HFFc6 (cell line): ENCODE results near the gene SLC30A9. TPM values are rescaled to one million over a fixed set of nuclear protein-coding genes. Genes with fewer than 3 reads are reported as not detected.

Experiments used
- DNase-seq: peaks from one replicate; pipeline ENCODE4 v3.0.0-alpha.2; 2018
- H3K27ac Mint-ChIP-seq: 2 replicates; pipeline ENCODE4 v1.8.0; 2020; ENCODE audit warnings: mild to moderate bottlenecking, mixed read lengths
- H3K27me3 Mint-ChIP-seq: 2 replicates; pipeline ENCODE4 v1.8.0; 2021; ENCODE audit warnings: mild to moderate bottlenecking, moderate library complexity, mixed read lengths; ENCODE audit not compliant: insufficient read depth
- H3K36me3 Mint-ChIP-seq: 2 replicates; pipeline ENCODE4 v1.8.0; 2021; ENCODE audit warnings: low read depth, mixed read lengths
- H3K4me1 Mint-ChIP-seq: 2 replicates; pipeline ENCODE4 v1.8.0; 2020; ENCODE audit warnings: low read depth, mixed read lengths
- H3K4me3 Mint-ChIP-seq: 2 replicates; pipeline ENCODE4 v1.8.0; 2020; ENCODE audit warnings: mild to moderate bottlenecking, moderate library complexity, mixed read lengths
- H3K9me3 Mint-ChIP-seq: 2 replicates; pipeline ENCODE4 v1.8.0; 2020; ENCODE audit warnings: mild to moderate bottlenecking, mixed read lengths
- CTCF ChIP-seq: fragments of 200-600 bp; sonication (generic); IDR thresholded peaks from 2 replicates; pipeline ENCODE4 v1.5.0; 2021; ENCODE audit warnings: antibody characterized with exemption, mild to moderate bottlenecking
- total RNA-seq, 6 experiments: library from RNA; stranded (reverse); fragmentation: NEBNext Ultra II Directional; extraction: Animal tissue kit (Norgen Biotek cat#: 25700); gene quantifications; 2 replicates in 1 of 6; 3 replicates in 5 of 6; pipeline ENCODE4 v1.2.3, GENCODE V29; 2021

The SLC30A9 gene
- total RNA-seq, 6 experiments from 2014 or later = 69.9 to 73.3 (median 70.3) TPM

GRCh38 chr4:42050516-42051249, 60.4 kb downstream of the SLC30A9 start:
- peaks cover 19% of the 10 kb centered on the region for H3K4me1 Mint-ChIP-seq
- H3K27ac Mint-ChIP-seq = no peak overlapping the region
- H3K9me3 Mint-ChIP-seq = peaks cover 8% of the 10 kb centered on the region; the same call in 1 of the 2 replicates
- no peak for TF ChIP-seq CTCF
- no peak for DNase-seq
- no peak overlapping the region for H3K4me3 Mint-ChIP-seq
- H3K36me3 Mint-ChIP-seq = peaks cover 37% of the 10 kb centered on the region
- no peaks in the 10 kb centered on the region for H3K27me3 Mint-ChIP-seq

- Mint-ChIP-seq H3K4me1 (no peaks in the 10 kb centered on the region), H3K4me3 (no peak overlapping the region), H3K9me3 (no peaks in the 10 kb centered on the region), H3K27me3 (no peaks in the 10 kb centered on the region), H3K36me3 (no peaks in the 10 kb centered on the region), H3K27ac (no peak overlapping the region)
- no peak for TF ChIP-seq CTCF
- no peak for DNase-seq
Measured at GRCh38 chr4:42066402-42066801, 76.1 kb downstream of the SLC30A9 start.

- no peaks in the 10 kb centered on the region for H3K36me3 Mint-ChIP-seq
- DNase-seq = no peak
- no peak for TF ChIP-seq CTCF
- no peak overlapping the region for H3K27ac Mint-ChIP-seq
- H3K9me3 Mint-ChIP-seq = no peaks in the 10 kb centered on the region
- H3K27me3 Mint-ChIP-seq = no peaks in the 10 kb centered on the region
- H3K4me3 Mint-ChIP-seq = no peak overlapping the region
- no peaks in the 10 kb centered on the region for H3K4me1 Mint-ChIP-seq
Measured at GRCh38 chr4:42067264-42067663, 76.9 kb downstream of the SLC30A9 start.

GRCh38 chr4:42070463-42070862, 80.1 kb downstream of the SLC30A9 start:
- H3K9me3 Mint-ChIP-seq = no peaks in the 10 kb centered on the region
- no peak for TF ChIP-seq CTCF
- no peaks in the 10 kb centered on the region for H3K27me3 Mint-ChIP-seq
- no peak for DNase-seq
- no peaks in the 10 kb centered on the region for H3K4me1 Mint-ChIP-seq
- no peak overlapping the region for H3K27ac Mint-ChIP-seq
- H3K36me3 Mint-ChIP-seq = 0 out of 2 replicates have a peak, but pooled peaks cover 3% of the 10 kb centered on the region
- H3K4me3 Mint-ChIP-seq = no peak overlapping the region

GRCh38 chr4:42074294-42074693, 84.0 kb downstream of the SLC30A9 start:
- Mint-ChIP-seq H3K4me1 (no peaks in the 10 kb centered on the region), H3K27ac (no peak overlapping the region), H3K4me3 (no peak overlapping the region), H3K36me3 (peaks cover 13% of the 10 kb centered on the region), H3K9me3 (no peaks in the 10 kb centered on the region), H3K27me3 (no peaks in the 10 kb centered on the region)
- no peak for TF ChIP-seq CTCF
- no peak for DNase-seq
